CD14-positive monocyte (primary cell): ENCODE measurements around the gene GLDN. TPM values are rescaled to one million over a fixed set of nuclear protein-coding genes. Genes with fewer than 3 reads are reported as not detected.

ENCODE experiments used
- DNase-seq, 3 donors: peaks; one replicate each; pipeline ENCODE4 v3.0.0-alpha.2; 2011 to 2022
- H2AFZ ChIP-seq: 2 replicates; pipeline ENCODE4 v1.6.0; 2012; ENCODE audit warnings: mild to moderate bottlenecking, low read depth, low read length, inconsistent platforms; ENCODE audit not compliant: insufficient read depth, poor library complexity, severe bottlenecking
- H3K27ac ChIP-seq, 2 donors: 1 replicate in 1 of 2; 2 replicates in 1 of 2; pipeline ENCODE4 v1.5.1; 2012 to 2013; ENCODE audit warnings: low read length in 2 of 2, control low read depth in 1 of 2, inconsistent platforms in 1 of 2, low read depth in 1 of 2, mild to moderate bottlenecking in 1 of 2
- H3K27me3 ChIP-seq, 2 donors: one replicate each; pipeline versions ENCODE4 v1.6.0 to v1.6.1; 2011 to 2013; ENCODE audit warnings: low read length in 2 of 2; ENCODE audit not compliant: control insufficient read depth in 2 of 2, insufficient read depth in 2 of 2
- H3K36me3 ChIP-seq, 2 donors: replicated peaks in 1 of 2; 1 replicate in 1 of 2; 2 replicates in 1 of 2; pipeline versions ENCODE4 v1.5.1 to v1.6.1; 2012 to 2013; ENCODE audit warnings: low read length in 2 of 2, control low read depth in 1 of 2, inconsistent platforms in 1 of 2, mild to moderate bottlenecking in 1 of 2; ENCODE audit not compliant: insufficient read depth in 2 of 2, control insufficient read depth in 1 of 2
- H3K4me1 ChIP-seq, 2 donors: 1 replicate in 1 of 2; 2 replicates in 1 of 2; pipeline versions ENCODE4 v1.5.1 to v1.6.1; 2012 to 2013; ENCODE audit warnings: low read length in 2 of 2, control low read depth in 1 of 2, inconsistent platforms in 1 of 2, mild to moderate bottlenecking in 1 of 2, moderate library complexity in 1 of 2; ENCODE audit not compliant: insufficient read depth in 2 of 2, control insufficient read depth in 1 of 2
- H3K4me2 ChIP-seq: replicated peaks from 2 replicates; pipeline ENCODE3; 2012; ENCODE audit warnings: low read length, moderate library complexity, mild to moderate bottlenecking; ENCODE audit not compliant: poor library complexity, severe bottlenecking; ENCODE audit errors: extremely low read depth
- H3K4me3 ChIP-seq, 3 experiments: fragments of 200-600 bp in 1 of 3; sonication (generic) in 1 of 3; replicated peaks in 1 of 3; 1 replicate in 2 of 3; 2 replicates in 1 of 3; pipeline ENCODE4 v1.5.1; 2011 to 2013; ENCODE audit warnings: low read length in 3 of 3, mild to moderate bottlenecking in 3 of 3, control low read depth in 2 of 3, low read depth in 2 of 3, inconsistent platforms in 1 of 3, moderate library complexity in 1 of 3
- H3K79me2 ChIP-seq: 2 replicates; pipeline ENCODE4 v1.6.0; 2012; ENCODE audit warnings: mild to moderate bottlenecking, control low read depth, inconsistent platforms, low read length, moderate library complexity; ENCODE audit not compliant: insufficient read depth
- H3K9ac ChIP-seq: 2 replicates; pipeline ENCODE4 v1.6.0; 2017; ENCODE audit warnings: low read length, mild to moderate bottlenecking; ENCODE audit not compliant: insufficient read depth, poor library complexity, severe bottlenecking
- H3K9me3 ChIP-seq, 2 donors: replicated peaks in 1 of 2; 1 replicate in 1 of 2; 2 replicates in 1 of 2; pipeline versions ENCODE4 v1.5.1 to v1.6.1; 2012 to 2013; ENCODE audit warnings: low read length in 2 of 2, control low read depth in 1 of 2; ENCODE audit not compliant: control insufficient read depth in 1 of 2, insufficient read depth in 1 of 2
- H4K20me1 ChIP-seq: 2 replicates; pipeline ENCODE4 v1.6.0; 2012; ENCODE audit warnings: mild to moderate bottlenecking, low read length, control low read depth, moderate library complexity; ENCODE audit not compliant: insufficient read depth
- H3K27ac Mint-ChIP-seq, 7 donors: one replicate each; pipeline ENCODE4 v1.8.0; 2020; ENCODE audit warnings: mild to moderate bottlenecking in 7 of 7, mixed read lengths in 7 of 7, moderate library complexity in 6 of 7, inconsistent platforms in 2 of 7
- H3K27me3 Mint-ChIP-seq, 3 donors: one replicate each; pipeline ENCODE4 v1.8.0; 2021 to 2022; ENCODE audit warnings: low read depth in 3 of 3, mild to moderate bottlenecking in 3 of 3, mixed read lengths in 3 of 3, moderate library complexity in 3 of 3, inconsistent platforms in 1 of 3
- H3K36me3 Mint-ChIP-seq, 2 donors: one replicate each; pipeline ENCODE4 v1.8.0; 2020; ENCODE audit warnings: mixed read lengths in 2 of 2, inconsistent platforms in 1 of 2, mild to moderate bottlenecking in 1 of 2
- H3K4me1 Mint-ChIP-seq: one replicate; pipeline ENCODE4 v1.8.0; 2020; ENCODE audit warnings: mild to moderate bottlenecking, mixed read lengths
- H3K4me3 Mint-ChIP-seq, 2 donors: one replicate each; pipeline ENCODE4 v1.8.0; 2020; ENCODE audit warnings: mild to moderate bottlenecking in 2 of 2, mixed read lengths in 2 of 2, moderate library complexity in 1 of 2
- H3K9me3 Mint-ChIP-seq, 7 donors: one replicate each; pipeline ENCODE4 v1.8.0; 2020 to 2022; ENCODE audit warnings: mixed read lengths in 7 of 7, mild to moderate bottlenecking in 6 of 7, moderate library complexity in 6 of 7, inconsistent platforms in 2 of 7
- WGBS: methylation state at CpG from one replicate; pipeline ENCODE4 v1.1.5; 2013; ENCODE audit warnings: missing lambda C conversion rate; ENCODE audit not compliant: insufficient coverage; 5-methylcytosine and 5-hydroxymethylcytosine counted together
- intact Hi-C, 2 donors: fragments of 100-400 bp; cut with micrococcal nuclease; formaldehyde crosslinking; loops; one replicate each; pipeline versions ENCODE4 v1.15.0 to v1.15.1; 2023
- polyA plus RNA-seq, 3 donors: library from polyadenylated mRNA; depleted of rRNA in 1 of 3; unstranded in 2 of 3; stranded (reverse) in 1 of 3; fragments of 300-500 nt in 2 of 3; fragments of >200 nt in 1 of 3; fragmentation: Illumina TruSeq in 2 of 3; gene quantifications; 1 replicate in 2 of 3; 2 replicates in 1 of 3; pipeline ENCODE4 v1.2.3, GENCODE V29; 2012 to 2021
- TF ChIP-seq, protein P1 (sequence below): fragments of 200-600 bp; IDR thresholded peaks from one replicate; pipeline ENCODE4 v1.8.0; 2022; ENCODE audit warnings: antibody characterized with exemption, mild to moderate bottlenecking

The GLDN gene
- polyA plus RNA-seq, 3 donors, result 0.04 TPM; not detected in 2

DNA sequence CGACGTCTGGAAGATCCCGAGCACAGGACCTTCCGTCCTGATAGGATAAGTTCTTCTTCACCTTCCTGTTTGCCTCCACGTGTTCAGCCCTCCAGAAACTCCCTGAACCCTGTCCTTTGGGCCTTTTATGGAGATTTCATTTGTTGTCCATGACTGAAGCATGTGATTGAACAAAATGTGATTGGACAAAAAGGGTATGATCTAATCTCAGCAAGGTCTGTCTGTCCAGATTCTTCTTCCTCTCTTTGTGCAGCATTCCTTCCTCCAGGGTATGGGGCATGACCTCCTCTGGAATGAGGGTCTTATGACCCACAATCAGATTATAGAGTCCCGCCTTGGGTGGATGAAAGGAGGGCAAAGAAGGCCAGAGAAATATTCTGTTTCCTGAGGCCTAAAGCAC is 3.0 kb upstream of the GLDN start, which contains the start of gene CYP19A1:
Gene CYP19A1 (minus strand): TSS at position 101 of the 400 bp plus-strand sequence. CDS start 95,684 bp downstream, outside the sequence.
- Histone ChIP-seq H3K27me3 (peaks cover 24 to 32% of the 10 kb centered on the region in 2 donors), H3K9ac (no peak within 1 kb of the TSS), H3K4me2 (no peak within 1 kb of the TSS), H3K36me3 (no peaks in the 10 kb centered on the region), H2AFZ (no peak within 1 kb of the TSS), H3K4me3 (no peak within 1 kb of the TSS), H4K20me1 (no peaks in the 10 kb centered on the region), H3K27ac (no peak within 1 kb of the TSS), H3K9me3 (no peaks in the 10 kb centered on the region), H3K4me1 (peaks cover 32 to 39% of the 10 kb centered on the region in 2 donors), H3K79me2 (no peaks in the 10 kb centered on the region)
- Mint-ChIP-seq H3K4me1 (peaks cover 17% of the 10 kb centered on the region), H3K27ac (peak within 1 kb of the TSS in 2 of 7 donors; percentile 17 to 52), H3K4me3 (no peak within 1 kb of the TSS), H3K9me3 (peaks cover 0 to 10% (median 0%) of the 10 kb centered on the region in 7 donors), H3K27me3 (peaks cover 21 to 35% (median 34%) of the 10 kb centered on the region in 3 donors), H3K36me3 (no peaks in the 10 kb centered on the region)
- intact Hi-C loops, result no loop called here
- no peak for DNase-seq
- TF ChIP-seq, protein P1, sequence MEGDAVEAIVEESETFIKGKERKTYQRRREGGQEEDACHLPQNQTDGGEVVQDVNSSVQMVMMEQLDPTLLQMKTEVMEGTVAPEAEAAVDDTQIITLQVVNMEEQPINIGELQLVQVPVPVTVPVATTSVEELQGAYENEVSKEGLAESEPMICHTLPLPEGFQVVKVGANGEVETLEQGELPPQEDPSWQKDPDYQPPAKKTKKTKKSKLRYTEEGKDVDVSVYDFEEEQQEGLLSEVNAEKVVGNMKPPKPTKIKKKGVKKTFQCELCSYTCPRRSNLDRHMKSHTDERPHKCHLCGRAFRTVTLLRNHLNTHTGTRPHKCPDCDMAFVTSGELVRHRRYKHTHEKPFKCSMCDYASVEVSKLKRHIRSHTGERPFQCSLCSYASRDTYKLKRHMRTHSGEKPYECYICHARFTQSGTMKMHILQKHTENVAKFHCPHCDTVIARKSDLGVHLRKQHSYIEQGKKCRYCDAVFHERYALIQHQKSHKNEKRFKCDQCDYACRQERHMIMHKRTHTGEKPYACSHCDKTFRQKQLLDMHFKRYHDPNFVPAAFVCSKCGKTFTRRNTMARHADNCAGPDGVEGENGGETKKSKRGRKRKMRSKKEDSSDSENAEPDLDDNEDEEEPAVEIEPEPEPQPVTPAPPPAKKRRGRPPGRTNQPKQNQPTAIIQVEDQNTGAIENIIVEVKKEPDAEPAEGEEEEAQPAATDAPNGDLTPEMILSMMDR, result no peak
- 97% methylated on average over 5 of the region's 6 CpGs for WGBS

DNA sequence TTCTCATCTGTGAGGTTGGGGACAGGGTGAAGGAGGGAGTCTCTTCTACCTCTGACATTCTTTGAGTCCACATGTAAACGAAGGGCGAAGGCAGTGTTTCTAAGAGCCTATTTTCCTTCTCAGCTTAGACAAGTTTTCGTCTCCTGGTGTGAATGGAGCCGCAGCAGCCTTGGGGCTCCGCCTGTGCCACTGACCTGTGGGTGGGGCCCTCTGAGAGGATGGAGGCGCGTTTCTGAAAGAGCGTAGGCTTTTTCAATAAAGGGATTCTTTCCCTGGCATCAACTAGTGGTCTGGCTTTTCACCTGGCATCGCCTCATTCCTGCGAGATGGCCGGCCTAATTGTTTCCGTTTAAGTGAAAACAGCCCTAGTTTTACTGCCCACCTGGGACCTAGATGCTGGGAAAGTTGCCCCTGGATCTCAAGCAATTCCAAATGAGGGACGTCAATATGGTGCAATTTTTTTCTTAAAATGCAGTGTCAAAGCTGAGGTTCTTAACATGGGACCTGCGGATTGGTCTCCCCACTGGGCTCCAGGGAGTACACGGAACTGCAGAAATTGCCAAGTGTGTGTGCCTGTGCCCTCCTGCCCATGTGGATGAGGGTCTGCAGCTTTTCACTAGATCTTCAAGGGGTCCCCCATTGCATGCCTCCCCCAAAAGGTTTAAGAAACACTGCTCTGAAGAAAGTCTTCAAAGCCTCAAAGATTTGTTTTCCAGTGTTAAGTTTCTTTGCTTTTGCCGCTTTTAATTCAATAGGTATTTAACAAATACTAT is 958 bp downstream of the GLDN start:
- Histone ChIP-seq H3K4me1 (peaks cover 9 to 14% of the 10 kb centered on the region in 2 donors), H4K20me1 (no peaks in the 10 kb centered on the region), H3K9me3 (no peaks in the 10 kb centered on the region), H3K4me3 (peak overlapping the region in 1 of 3 experiments; percentile 71), H3K9ac (no peak overlapping the region), H2AFZ (peak overlapping the region; percentile 85), H3K36me3 (no peaks in the 10 kb centered on the region), H3K4me2 (peak overlapping the region; percentile 83), H3K79me2 (no peaks in the 10 kb centered on the region), H3K27me3 (peaks cover 28 to 38% of the 10 kb centered on the region in 2 donors), H3K27ac (no peak overlapping the region)
- H3K4me1 Mint-ChIP-seq, result peaks cover 7% of the 10 kb centered on the region
- H3K36me3 Mint-ChIP-seq, result no peaks in the 10 kb centered on the region
- TF ChIP-seq, protein P1, result no peak
- no peak overlapping the region for H3K27ac Mint-ChIP-seq
- DNase-seq, result no peak
- peak overlapping the region; percentile 42 to 84 for H3K4me3 Mint-ChIP-seq
- peaks cover 23 to 39% (median 37%) of the 10 kb centered on the region in 3 donors for H3K27me3 Mint-ChIP-seq
- 73% methylated on average over 9 of the region's 16 CpGs for WGBS
- intact Hi-C loops, result no loop called here
- peaks cover 0 to 10% (median 0%) of the 10 kb centered on the region in 7 donors for H3K9me3 Mint-ChIP-seq
